Prostate gland (tissue), 2 donors: Measurements from ENCODE around the gene URGCP. TPM values are rescaled to one million over a fixed set of nuclear protein-coding genes. Genes with fewer than 3 reads are reported as not detected.

ENCODE experiments used
- DNase-seq: peaks from one replicate; pipeline ENCODE4 v3.0.0-alpha.2; 2019; ENCODE audit warnings: low spot score
- H3K27ac ChIP-seq, 2 donors: fragments of 200-600 bp; sonication (generic); 2 replicates each; pipeline ENCODE4 v1.5.1; 2017 to 2019
- H3K27me3 ChIP-seq: fragments of 200-600 bp; sonication (generic); replicated peaks from 2 replicates; pipeline ENCODE4 v1.5.1; 2019; ENCODE audit not compliant: insufficient read depth
- H3K36me3 ChIP-seq, 2 donors: fragments of 200-600 bp; sonication (generic); 1 replicate in 1 of 2; 2 replicates in 1 of 2; pipeline versions ENCODE4 v1.5.1 to v1.8.1; 2017 to 2019
- H3K4me1 ChIP-seq: fragments of 200-600 bp; sonication (generic); replicated peaks from 2 replicates; pipeline ENCODE4 v1.5.1; 2019
- H3K4me3 ChIP-seq, 2 donors: fragments of 200-600 bp; sonication (generic); 2 replicates each; pipeline ENCODE4 v1.5.1; 2017 to 2019
- H3K9me3 ChIP-seq: fragments of 200-600 bp; sonication (generic); 2 replicates; pipeline ENCODE4 v1.5.1; 2017
- POLR2A ChIP-seq: fragments of 450-650 bp; IDR thresholded peaks from one replicate; pipeline ENCODE4 v1.6.1; 2016; ENCODE audit warnings: antibody characterized with exemption, mild to moderate bottlenecking
- POLR2AphosphoS5 ChIP-seq: sonication (generic); formaldehyde crosslinking; IDR thresholded peaks from one replicate; pipeline ENCODE4 v1.6.1; 2017; ENCODE audit warnings: antibody characterized with exemption
- WGBS: methylation state at CpG from one replicate; pipeline ENCODE4 v1.1.5; 2018; 5-methylcytosine and 5-hydroxymethylcytosine counted together
- intact Hi-C: fragments of 100-400 bp; cut with DNase I; formaldehyde crosslinking; loops from one replicate; pipeline ENCODE4 v1.14.2; 2022
- total RNA-seq, 2 donors: library from RNA; depleted of rRNA; stranded (reverse); fragments of >200 nt; gene quantifications; one replicate each; pipeline ENCODE4 v1.1.0, GENCODE V29; 2016
- TF ChIP-seq, protein P1 (sequence below), 4 experiments: fragments of 200-600 bp in 2 of 4; fragments of 450-650 bp in 2 of 4; sonication (generic) in 2 of 4; IDR thresholded peaks; 1 replicate in 3 of 4; 2 replicates in 1 of 4; pipeline ENCODE4 v1.5.1; 2016 to 2019; ENCODE audit warnings: antibody characterized with exemption in 4 of 4, mild to moderate bottlenecking in 2 of 4, moderate library complexity in 2 of 4

The URGCP gene
- total RNA-seq, 2 donors from 2014 or later = 22.2 to 30.8 TPM

GRCh38 chr7:43952028-43952427, 45.6 kb upstream of the URGCP start:
- no peak overlapping the region for H3K27ac ChIP-seq
- H3K27me3 ChIP-seq = no peaks in the 10 kb centered on the region
- intact Hi-C loops = no loop called here
- H3K4me3 ChIP-seq = no peak overlapping the region
- no peaks in the 10 kb centered on the region for H3K9me3 ChIP-seq
- no peaks in the 10 kb centered on the region for H3K4me1 ChIP-seq
- DNase-seq = no peak
- WGBS = 46% methylated on average over 3 of the region's 3 CpGs
- TF ChIP-seq POLR2A = no peak
- no peak for TF ChIP-seq POLR2AphosphoS5
- TF ChIP-seq, protein P1, sequence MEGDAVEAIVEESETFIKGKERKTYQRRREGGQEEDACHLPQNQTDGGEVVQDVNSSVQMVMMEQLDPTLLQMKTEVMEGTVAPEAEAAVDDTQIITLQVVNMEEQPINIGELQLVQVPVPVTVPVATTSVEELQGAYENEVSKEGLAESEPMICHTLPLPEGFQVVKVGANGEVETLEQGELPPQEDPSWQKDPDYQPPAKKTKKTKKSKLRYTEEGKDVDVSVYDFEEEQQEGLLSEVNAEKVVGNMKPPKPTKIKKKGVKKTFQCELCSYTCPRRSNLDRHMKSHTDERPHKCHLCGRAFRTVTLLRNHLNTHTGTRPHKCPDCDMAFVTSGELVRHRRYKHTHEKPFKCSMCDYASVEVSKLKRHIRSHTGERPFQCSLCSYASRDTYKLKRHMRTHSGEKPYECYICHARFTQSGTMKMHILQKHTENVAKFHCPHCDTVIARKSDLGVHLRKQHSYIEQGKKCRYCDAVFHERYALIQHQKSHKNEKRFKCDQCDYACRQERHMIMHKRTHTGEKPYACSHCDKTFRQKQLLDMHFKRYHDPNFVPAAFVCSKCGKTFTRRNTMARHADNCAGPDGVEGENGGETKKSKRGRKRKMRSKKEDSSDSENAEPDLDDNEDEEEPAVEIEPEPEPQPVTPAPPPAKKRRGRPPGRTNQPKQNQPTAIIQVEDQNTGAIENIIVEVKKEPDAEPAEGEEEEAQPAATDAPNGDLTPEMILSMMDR (IDR thresholded peaks at IDR 0.05) = no peak
- H3K36me3 ChIP-seq = no peaks in the 10 kb centered on the region

- Histone ChIP-seq H3K27ac (no peak overlapping the region), H3K9me3 (no peaks in the 10 kb centered on the region), H3K27me3 (no peaks in the 10 kb centered on the region), H3K36me3 (no peaks in the 10 kb centered on the region), H3K4me3 (no peak overlapping the region), H3K4me1 (no peaks in the 10 kb centered on the region)
- TF ChIP-seq, protein P1 (IDR thresholded peaks at IDR 0.05) = no peak
- TF ChIP-seq POLR2AphosphoS5 (no peak), POLR2A (no peak)
- intact Hi-C loops = no loop called here
- no peak for DNase-seq
- 94% methylated on average over 4 of the region's 4 CpGs for WGBS
These were observed 37.9 kb upstream of the URGCP start for GRCh38 chr7:43944286-43944685.

DNA sequence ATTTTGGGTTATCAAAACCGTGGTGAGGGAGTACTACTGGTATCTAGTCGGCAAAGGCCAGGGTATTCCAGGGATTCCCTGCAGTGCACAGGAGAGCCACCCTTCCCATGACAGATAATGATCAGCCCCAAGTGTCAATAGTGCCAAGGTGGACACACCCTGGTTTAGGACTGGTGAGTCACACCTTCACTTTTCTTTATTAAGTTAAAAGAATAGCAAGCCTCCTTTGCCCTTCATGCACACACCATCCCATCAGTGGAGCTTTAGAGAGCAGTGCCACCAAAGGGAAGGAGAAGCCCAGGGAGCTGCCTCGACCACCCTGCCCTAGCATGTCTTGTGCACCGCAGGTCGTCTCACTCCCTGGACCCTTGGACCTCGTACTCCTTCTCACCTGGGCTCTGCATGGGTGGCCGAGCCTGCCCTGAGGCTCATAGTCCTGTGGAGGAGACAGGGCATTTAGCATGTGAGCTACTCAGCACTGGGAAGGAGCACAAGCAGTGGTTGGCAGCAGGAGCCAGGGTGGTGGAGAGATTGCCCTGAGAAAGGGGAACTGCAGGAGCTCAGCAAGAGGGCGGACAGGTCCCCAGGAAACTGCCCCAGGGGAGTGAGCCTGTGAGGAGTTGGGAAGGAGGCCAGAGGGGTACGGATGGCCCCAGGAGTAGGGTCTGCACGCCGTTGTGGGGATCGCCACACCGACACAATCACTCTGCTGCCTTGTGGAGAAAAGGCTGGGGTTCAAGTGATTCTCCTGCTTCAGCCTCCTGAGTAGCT, 37.2 kb upstream of the URGCP start:
- H3K4me1 ChIP-seq = no peaks in the 10 kb centered on the region
- H3K36me3 ChIP-seq = no peaks in the 10 kb centered on the region
- intact Hi-C loops = no loop called here
- H3K27me3 ChIP-seq = no peaks in the 10 kb centered on the region
- 86% methylated on average over 13 of the region's 13 CpGs for WGBS
- no peak overlapping the region for H3K4me3 ChIP-seq
- TF ChIP-seq POLR2A = no peak
- no peak for TF ChIP-seq POLR2AphosphoS5
- TF ChIP-seq, protein P1 (IDR thresholded peaks at IDR 0.05) = no peak
- H3K27ac ChIP-seq = no peak overlapping the region
- no peak for DNase-seq
- no peaks in the 10 kb centered on the region for H3K9me3 ChIP-seq

- H3K27me3 ChIP-seq = no peaks in the 10 kb centered on the region
- H3K4me3 ChIP-seq = no peak overlapping the region
- no peak for DNase-seq
- intact Hi-C loops = no loop called here
- no peaks in the 10 kb centered on the region for H3K4me1 ChIP-seq
- no peaks in the 10 kb centered on the region for H3K36me3 ChIP-seq
- no peak overlapping the region for H3K27ac ChIP-seq
- TF ChIP-seq POLR2AphosphoS5 (no peak), POLR2A (no peak)
- TF ChIP-seq, protein P1 (IDR thresholded peaks at IDR 0.05) = no peak
- 68% methylated on average over 3 of the region's 3 CpGs for WGBS
- H3K9me3 ChIP-seq = no peaks in the 10 kb centered on the region
These were observed 36.6 kb upstream of the URGCP start for GRCh38 chr7:43942997-43943396.

DNA sequence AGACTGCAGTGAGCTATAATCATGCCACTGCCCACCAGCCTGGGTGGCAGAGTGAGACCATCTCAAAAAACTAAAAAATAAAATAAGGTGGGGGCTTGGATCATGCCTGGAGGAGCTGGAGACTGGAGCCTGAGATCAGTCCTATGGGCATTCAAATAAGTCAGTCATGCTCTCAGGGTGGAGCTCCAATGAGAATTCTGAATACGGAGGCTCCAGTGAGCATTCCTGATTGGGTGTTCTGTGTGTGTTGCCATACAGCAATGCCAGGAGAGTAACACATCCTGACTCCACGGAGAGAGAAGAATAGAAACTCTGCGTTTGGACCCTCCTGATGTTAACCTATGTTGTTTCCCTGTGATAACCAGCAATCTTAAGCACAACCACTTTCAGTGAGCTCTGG, 35.9 kb upstream of the URGCP start:
- Histone ChIP-seq H3K27ac (no peak overlapping the region), H3K9me3 (no peaks in the 10 kb centered on the region), H3K4me3 (no peak overlapping the region), H3K4me1 (no peaks in the 10 kb centered on the region), H3K36me3 (no peaks in the 10 kb centered on the region), H3K27me3 (no peaks in the 10 kb centered on the region)
- intact Hi-C loops = no loop called here
- TF ChIP-seq POLR2AphosphoS5 = no peak
- TF ChIP-seq, protein P1 (IDR thresholded peaks at IDR 0.05) = no peak
- no peak for TF ChIP-seq POLR2A
- 89% methylated on average over 3 of the region's 3 CpGs for WGBS
- DNase-seq = no peak
